Osteoblast (primary cell): ENCODE results near the gene NEK8. TPM values are rescaled to one million over a fixed set of nuclear protein-coding genes. Genes with fewer than 3 reads are reported as not detected.

ENCODE experiments used
- DNase-seq: peaks from one replicate; pipeline ENCODE4 v3.0.0; 2011; ENCODE audit warnings: low spot score, mixed read lengths; ENCODE audit not compliant: insufficient read length; ENCODE audit errors: missing footprints
- H2AFZ ChIP-seq: 2 replicates; pipeline ENCODE4 v1.6.0; 2011; ENCODE audit warnings: mild to moderate bottlenecking, low read length
- H3K27ac ChIP-seq: 2 replicates; pipeline ENCODE4 v1.5.1; 2011; ENCODE audit warnings: mild to moderate bottlenecking, low read depth, low read length, moderate library complexity
- H3K27me3 ChIP-seq: 2 replicates; pipeline ENCODE4 v1.6.0; 2012; ENCODE audit warnings: mild to moderate bottlenecking, control low read depth, inconsistent platforms, low read length, moderate library complexity; ENCODE audit not compliant: insufficient read depth
- H3K36me3 ChIP-seq: 2 replicates; pipeline ENCODE4 v1.5.1; 2011; ENCODE audit warnings: mild to moderate bottlenecking, low read length, control low read depth, moderate library complexity; ENCODE audit not compliant: insufficient read depth
- H3K4me1 ChIP-seq: 2 replicates; pipeline ENCODE4 v1.5.1; 2011; ENCODE audit warnings: mild to moderate bottlenecking, low read length, control low read depth, moderate library complexity; ENCODE audit not compliant: insufficient read depth
- H3K4me2 ChIP-seq: 2 replicates; pipeline ENCODE4 v1.6.0; 2011; ENCODE audit warnings: mild to moderate bottlenecking, low read length; ENCODE audit not compliant: insufficient read depth
- H3K4me3 ChIP-seq: fragments of 200-600 bp; sonication (generic); 3 replicates; pipeline ENCODE4 v1.5.1; 2012; ENCODE audit warnings: mild to moderate bottlenecking, low read length, inconsistent platforms; ENCODE audit not compliant: insufficient read depth
- H3K79me2 ChIP-seq: 2 replicates; pipeline ENCODE4 v1.6.0; 2012; ENCODE audit warnings: mild to moderate bottlenecking, low read length, control low read depth, inconsistent platforms; ENCODE audit not compliant: insufficient read depth
- H3K9me3 ChIP-seq: 2 replicates; pipeline ENCODE4 v1.5.1; 2011; ENCODE audit warnings: low read depth, low read length, control low read depth
- H4K20me1 ChIP-seq: 2 replicates; pipeline ENCODE4 v1.6.0; 2012; ENCODE audit warnings: mild to moderate bottlenecking, low read length, control low read depth; ENCODE audit not compliant: insufficient read depth
- total RNA-seq: library from RNA; depleted of rRNA; stranded (reverse); fragments of >200 nt; gene quantifications from 2 replicates; pipeline ENCODE4 v1.2.3, GENCODE V29; 2012
- TF ChIP-seq, protein P1 (sequence below): IDR thresholded peaks from 2 replicates; pipeline ENCODE4 v1.5.1; 2011; ENCODE audit warnings: mild to moderate bottlenecking, low read depth, low read length, moderate library complexity; ENCODE audit errors: extremely low read depth

NEK8 gene
- total RNA-seq, 1 donor, result 7.2 TPM

DNA sequence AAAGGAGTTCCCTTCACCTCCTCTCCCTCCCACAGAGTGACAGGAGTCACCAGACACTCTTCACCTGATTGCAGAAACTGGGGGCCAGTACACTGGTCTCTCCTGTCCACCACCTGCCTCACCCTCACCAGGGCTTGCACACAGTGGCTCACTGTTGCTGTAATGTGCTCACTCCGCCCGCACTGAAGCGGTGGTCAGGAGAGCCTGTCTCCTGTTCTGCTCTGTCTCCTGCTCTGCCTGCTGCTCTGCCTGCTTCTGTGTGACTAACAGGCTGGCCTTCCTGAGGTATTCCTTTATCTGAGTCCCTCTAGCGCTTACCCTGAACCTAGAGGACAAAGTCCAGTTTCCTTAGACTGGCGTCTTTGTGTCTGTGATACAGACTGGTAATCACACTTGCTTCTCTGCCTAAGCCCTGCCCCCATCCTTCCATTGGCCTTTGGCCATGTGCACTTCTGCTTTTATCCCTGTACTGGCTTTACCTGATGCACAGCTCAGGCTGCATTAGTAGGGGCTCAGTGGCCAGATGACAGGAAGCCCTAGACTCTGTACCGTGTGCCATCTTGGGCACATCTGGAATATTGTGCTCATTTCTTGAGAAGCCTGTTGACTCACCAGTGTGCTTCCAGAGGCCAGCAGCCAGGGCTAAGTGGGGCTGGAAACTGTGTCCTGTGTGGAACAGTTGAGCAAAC is 30.2 kb upstream of the NEK8 start:
- Histone ChIP-seq H3K27ac (no peak overlapping the region), H3K4me3 (no peak overlapping the region), H3K4me1 (no peaks in the 10 kb centered on the region), H3K4me2 (no peak overlapping the region), H3K27me3 (no peaks in the 10 kb centered on the region), H4K20me1 (peaks cover 6% of the 10 kb centered on the region), H3K79me2 (no peaks in the 10 kb centered on the region), H3K9me3 (no peaks in the 10 kb centered on the region), H3K36me3 (peaks cover 100% of the 10 kb centered on the region), H2AFZ (no peak overlapping the region)
- TF ChIP-seq, protein P1, sequence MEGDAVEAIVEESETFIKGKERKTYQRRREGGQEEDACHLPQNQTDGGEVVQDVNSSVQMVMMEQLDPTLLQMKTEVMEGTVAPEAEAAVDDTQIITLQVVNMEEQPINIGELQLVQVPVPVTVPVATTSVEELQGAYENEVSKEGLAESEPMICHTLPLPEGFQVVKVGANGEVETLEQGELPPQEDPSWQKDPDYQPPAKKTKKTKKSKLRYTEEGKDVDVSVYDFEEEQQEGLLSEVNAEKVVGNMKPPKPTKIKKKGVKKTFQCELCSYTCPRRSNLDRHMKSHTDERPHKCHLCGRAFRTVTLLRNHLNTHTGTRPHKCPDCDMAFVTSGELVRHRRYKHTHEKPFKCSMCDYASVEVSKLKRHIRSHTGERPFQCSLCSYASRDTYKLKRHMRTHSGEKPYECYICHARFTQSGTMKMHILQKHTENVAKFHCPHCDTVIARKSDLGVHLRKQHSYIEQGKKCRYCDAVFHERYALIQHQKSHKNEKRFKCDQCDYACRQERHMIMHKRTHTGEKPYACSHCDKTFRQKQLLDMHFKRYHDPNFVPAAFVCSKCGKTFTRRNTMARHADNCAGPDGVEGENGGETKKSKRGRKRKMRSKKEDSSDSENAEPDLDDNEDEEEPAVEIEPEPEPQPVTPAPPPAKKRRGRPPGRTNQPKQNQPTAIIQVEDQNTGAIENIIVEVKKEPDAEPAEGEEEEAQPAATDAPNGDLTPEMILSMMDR, result no peak
- peak; percentile 64 for DNase-seq

GRCh38 chr17:28700278-28700677 is 28.3 kb upstream of the NEK8 start:
- Histone ChIP-seq H3K79me2 (no peaks in the 10 kb centered on the region), H3K4me2 (no peak overlapping the region), H3K27ac (no peak overlapping the region), H3K4me3 (no peak overlapping the region), H3K36me3 (peaks cover 83% of the 10 kb centered on the region), H3K9me3 (no peaks in the 10 kb centered on the region), H4K20me1 (peaks cover 6% of the 10 kb centered on the region), H3K27me3 (no peaks in the 10 kb centered on the region), H2AFZ (no peak overlapping the region), H3K4me1 (no peaks in the 10 kb centered on the region)
- TF ChIP-seq, protein P1, result no peak
- DNase-seq, result no peak

GRCh38 chr17:28700830-28701492 is 27.6 kb upstream of the NEK8 start:
- TF ChIP-seq, protein P1, result no peak
- Histone ChIP-seq H3K4me1 (no peaks in the 10 kb centered on the region), H3K4me2 (no peak overlapping the region), H3K36me3 (peaks cover 76% of the 10 kb centered on the region), H2AFZ (no peak overlapping the region), H3K9me3 (no peaks in the 10 kb centered on the region), H4K20me1 (peaks cover 6% of the 10 kb centered on the region), H3K79me2 (no peaks in the 10 kb centered on the region), H3K27ac (no peak overlapping the region), H3K4me3 (no peak overlapping the region), H3K27me3 (no peaks in the 10 kb centered on the region)
- peak; percentile 77 for DNase-seq

DNA sequence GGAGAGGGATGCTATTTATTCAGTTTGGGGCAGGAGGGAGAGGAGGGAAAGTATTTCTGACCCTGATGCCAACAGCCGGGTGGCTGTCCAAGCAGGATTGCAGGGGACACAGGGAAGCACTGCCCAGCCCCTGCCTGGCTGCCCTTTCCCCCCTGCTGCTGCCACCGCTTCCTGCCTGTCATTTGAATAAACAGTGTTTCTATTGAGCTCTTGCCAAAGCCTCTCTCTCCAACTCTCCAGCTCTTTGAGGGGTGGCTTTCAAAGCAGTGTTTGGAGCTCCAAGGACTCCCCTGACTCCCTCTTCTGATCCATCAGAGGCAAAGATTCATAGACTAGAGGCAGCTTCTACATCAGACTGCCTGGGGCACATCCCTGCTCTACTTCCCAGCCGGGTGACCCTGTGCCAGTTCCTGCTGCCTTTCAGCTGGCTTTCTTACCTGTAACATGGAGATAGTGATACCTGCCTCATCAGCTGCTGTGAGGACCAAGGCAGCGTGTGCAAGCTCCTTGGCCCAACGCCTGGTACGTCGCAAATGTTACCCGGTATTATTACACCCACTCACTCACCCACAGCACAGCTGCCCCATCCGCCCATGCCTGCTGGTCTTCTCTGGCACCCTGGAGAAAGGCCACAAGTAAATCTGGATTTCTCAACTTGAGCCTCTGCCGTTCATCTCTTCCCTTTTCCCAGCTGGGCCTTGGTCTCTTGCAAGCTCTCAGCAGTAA is 26.4 kb upstream of the NEK8 start:
- Histone ChIP-seq H3K79me2 (no peaks in the 10 kb centered on the region), H3K27ac (no peak overlapping the region), H3K4me1 (no peaks in the 10 kb centered on the region), H4K20me1 (peaks cover 6% of the 10 kb centered on the region), H3K27me3 (no peaks in the 10 kb centered on the region), H2AFZ (no peak overlapping the region), H3K4me2 (no peak overlapping the region), H3K9me3 (no peaks in the 10 kb centered on the region), H3K36me3 (peaks cover 64% of the 10 kb centered on the region), H3K4me3 (no peak overlapping the region)
- TF ChIP-seq, protein P1, result no peak
- DNase-seq, result peak; percentile 51
